ENCODE results near the gene AKR1D1. TPM values are rescaled to one million over a fixed set of nuclear protein-coding genes. Genes with fewer than 3 reads are reported as not detected.

The AKR1D1 gene
- total and polyA plus RNA-seq, 2 of the 13 experiments (the other 11 are each of a cell fraction or from before 2014, with no cell fraction given), result 6.9 to 37.0 TPM

GRCh38 chr7:138161600-138162081 lies 85.4 kb downstream of the AKR1D1 start (continued):
- TF ChIP-seq, protein P1, sequence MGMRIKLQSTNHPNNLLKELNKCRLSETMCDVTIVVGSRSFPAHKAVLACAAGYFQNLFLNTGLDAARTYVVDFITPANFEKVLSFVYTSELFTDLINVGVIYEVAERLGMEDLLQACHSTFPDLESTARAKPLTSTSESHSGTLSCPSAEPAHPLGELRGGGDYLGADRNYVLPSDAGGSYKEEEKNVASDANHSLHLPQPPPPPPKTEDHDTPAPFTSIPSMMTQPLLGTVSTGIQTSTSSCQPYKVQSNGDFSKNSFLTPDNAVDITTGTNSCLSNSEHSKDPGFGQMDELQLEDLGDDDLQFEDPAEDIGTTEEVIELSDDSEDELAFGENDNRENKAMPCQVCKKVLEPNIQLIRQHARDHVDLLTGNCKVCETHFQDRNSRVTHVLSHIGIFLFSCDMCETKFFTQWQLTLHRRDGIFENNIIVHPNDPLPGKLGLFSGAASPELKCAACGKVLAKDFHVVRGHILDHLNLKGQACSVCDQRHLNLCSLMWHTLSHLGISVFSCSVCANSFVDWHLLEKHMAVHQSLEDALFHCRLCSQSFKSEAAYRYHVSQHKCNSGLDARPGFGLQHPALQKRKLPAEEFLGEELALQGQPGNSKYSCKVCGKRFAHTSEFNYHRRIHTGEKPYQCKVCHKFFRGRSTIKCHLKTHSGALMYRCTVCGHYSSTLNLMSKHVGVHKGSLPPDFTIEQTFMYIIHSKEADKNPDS (CRISPR knock-in tag; IDR thresholded peaks at IDR 0.05), result no peak
- TF ChIP-seq YY1 (IDR thresholded peaks at IDR 0.05; ENCODE audit: insufficient read depth, insufficient replicate concordance, low read depth, low read length), result peak; percentile 90
- TF ChIP-seq FOXO4 (CRISPR knock-in tag; conservative IDR thresholded peaks at IDR 0.05), result no peak
- TF ChIP-seq MXD4 (CRISPR knock-in tag; IDR thresholded peaks at IDR 0.05), result 0 out of 2 replicates have a peak, but pooled peaks have one; percentile 20
- TF ChIP-seq TOE1 (CRISPR knock-in tag; IDR thresholded peaks at IDR 0.05), result no peak
- 0 out of 2 replicates have a peak, but pooled peaks have one; percentile 15 for TF ChIP-seq PITX1 (CRISPR knock-in tag; IDR thresholded peaks at IDR 0.05)
- TF ChIP-seq SPEN (CRISPR knock-in tag; IDR thresholded peaks at IDR 0.05; ENCODE audit: low read depth), result no peak
- no peak for TF ChIP-seq NFRKB (IDR thresholded peaks at IDR 0.05)
- TF ChIP-seq HIC2 (CRISPR knock-in tag; IDR thresholded peaks at IDR 0.05; ENCODE audit: low read depth), result no peak
- TF ChIP-seq, protein P2, sequence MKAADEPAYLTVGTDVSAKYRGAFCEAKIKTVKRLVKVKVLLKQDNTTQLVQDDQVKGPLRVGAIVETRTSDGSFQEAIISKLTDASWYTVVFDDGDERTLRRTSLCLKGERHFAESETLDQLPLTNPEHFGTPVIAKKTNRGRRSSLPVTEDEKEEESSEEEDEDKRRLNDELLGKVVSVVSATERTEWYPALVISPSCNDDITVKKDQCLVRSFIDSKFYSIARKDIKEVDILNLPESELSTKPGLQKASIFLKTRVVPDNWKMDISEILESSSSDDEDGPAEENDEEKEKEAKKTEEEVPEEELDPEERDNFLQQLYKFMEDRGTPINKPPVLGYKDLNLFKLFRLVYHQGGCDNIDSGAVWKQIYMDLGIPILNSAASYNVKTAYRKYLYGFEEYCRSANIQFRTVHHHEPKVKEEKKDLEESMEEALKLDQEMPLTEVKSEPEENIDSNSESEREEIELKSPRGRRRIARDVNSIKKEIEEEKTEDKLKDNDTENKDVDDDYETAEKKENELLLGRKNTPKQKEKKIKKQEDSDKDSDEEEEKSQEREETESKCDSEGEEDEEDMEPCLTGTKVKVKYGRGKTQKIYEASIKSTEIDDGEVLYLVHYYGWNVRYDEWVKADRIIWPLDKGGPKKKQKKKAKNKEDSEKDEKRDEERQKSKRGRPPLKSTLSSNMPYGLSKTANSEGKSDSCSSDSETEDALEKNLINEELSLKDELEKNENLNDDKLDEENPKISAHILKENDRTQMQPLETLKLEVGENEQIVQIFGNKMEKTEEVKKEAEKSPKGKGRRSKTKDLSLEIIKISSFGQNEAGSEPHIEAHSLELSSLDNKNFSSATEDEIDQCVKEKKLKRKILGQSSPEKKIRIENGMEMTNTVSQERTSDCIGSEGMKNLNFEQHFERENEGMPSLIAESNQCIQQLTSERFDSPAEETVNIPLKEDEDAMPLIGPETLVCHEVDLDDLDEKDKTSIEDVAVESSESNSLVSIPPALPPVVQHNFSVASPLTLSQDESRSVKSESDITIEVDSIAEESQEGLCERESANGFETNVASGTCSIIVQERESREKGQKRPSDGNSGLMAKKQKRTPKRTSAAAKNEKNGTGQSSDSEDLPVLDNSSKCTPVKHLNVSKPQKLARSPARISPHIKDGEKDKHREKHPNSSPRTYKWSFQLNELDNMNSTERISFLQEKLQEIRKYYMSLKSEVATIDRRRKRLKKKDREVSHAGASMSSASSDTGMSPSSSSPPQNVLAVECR (CRISPR knock-in tag; IDR thresholded peaks at IDR 0.05; ENCODE audit: borderline replicate concordance), result peak; percentile 25; the same call in 1 of the 2 replicates
- TF ChIP-seq ZNF556 (CRISPR knock-in tag; IDR thresholded peaks at IDR 0.05; ENCODE audit: borderline replicate concordance), result no peak
- peak; percentile 52; the same call in 1 of the 2 replicates for TF ChIP-seq ZSCAN5A (CRISPR knock-in tag; IDR thresholded peaks at IDR 0.05; ENCODE audit: borderline replicate concordance)
- no peak for TF ChIP-seq MLX (CRISPR knock-in tag; IDR thresholded peaks at IDR 0.05)
- TF ChIP-seq SP5 (CRISPR knock-in tag; IDR thresholded peaks at IDR 0.05; ENCODE audit: borderline replicate concordance, low read depth), result no peak
- no peak for TF ChIP-seq ZNF468 (CRISPR knock-in tag; IDR thresholded peaks at IDR 0.05)
- no peak for TF ChIP-seq ZNF205 (CRISPR knock-in tag; IDR thresholded peaks at IDR 0.05)
- peak; percentile 75 for TF ChIP-seq FOSL2 (CRISPR knock-in tag; IDR thresholded peaks at IDR 0.05)
- no peak for TF ChIP-seq ZIK1 (CRISPR knock-in tag; IDR thresholded peaks at IDR 0.05; ENCODE audit: borderline replicate concordance, low read depth)
- peak; percentile 57 for TF ChIP-seq TEAD3 (CRISPR knock-in tag; optimal IDR thresholded peaks at IDR 0.05; ENCODE audit: borderline replicate concordance)

Measured in HepG2 (cell line).